OCI-LY7 (cell line): ENCODE results near the gene C20orf204.

Experiments used
- EZH2phosphoT487 ChIP-seq: fragments of 200-600 bp; sonication (generic); IDR thresholded peaks from 2 replicates; pipeline ENCODE4 v1.6.1; 2018; ENCODE audit warnings: low read depth, borderline replicate concordance, mild to moderate bottlenecking, mixed run types, antibody characterized with exemption, low read length, moderate library complexity, mixed read lengths
- TF ChIP-seq, protein P1 (sequence below): fragments of 200-600 bp; sonication (generic); conservative IDR thresholded peaks from 2 replicates; pipeline ENCODE4 v1.5.1; 2014; ENCODE audit warnings: mild to moderate bottlenecking, antibody characterized with exemption, low read length, moderate library complexity, mixed read lengths

DNA sequence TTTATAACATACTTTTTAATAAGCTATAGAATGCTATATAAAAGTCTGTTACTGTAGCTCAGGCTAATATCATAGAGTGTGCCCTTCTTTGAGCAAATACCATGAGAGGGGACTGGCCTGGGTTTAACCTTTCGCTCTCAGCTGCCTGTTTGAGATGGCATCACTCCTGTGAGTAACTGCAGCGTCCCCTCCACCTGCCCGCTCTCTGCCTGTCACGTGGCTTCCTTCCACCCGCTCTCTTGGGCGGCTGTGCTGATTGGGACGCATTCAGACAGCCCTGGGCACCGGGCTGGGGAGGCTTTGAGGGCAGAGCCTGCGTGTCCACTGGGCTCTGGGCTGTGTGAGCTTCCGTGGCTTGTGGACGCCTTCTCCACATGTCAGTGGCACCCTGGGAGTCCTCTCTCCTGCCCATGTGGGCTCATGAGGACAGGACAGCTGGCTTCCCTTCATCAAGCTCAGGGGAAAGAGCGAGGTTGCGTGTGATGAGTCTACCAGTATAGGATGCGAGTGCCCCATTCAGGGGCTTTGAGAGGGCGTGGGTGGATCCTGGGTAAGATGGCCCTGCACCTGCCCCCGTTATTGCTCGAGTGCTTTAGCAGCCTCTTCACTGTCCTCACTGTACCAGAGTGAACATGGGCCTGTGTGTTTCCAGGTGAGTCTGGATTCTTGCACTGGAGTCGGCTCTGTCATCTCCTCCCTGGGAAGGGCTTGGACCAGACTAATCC lies 10.7 kb upstream of the C20orf204 start:
- TF ChIP-seq, protein P1, sequence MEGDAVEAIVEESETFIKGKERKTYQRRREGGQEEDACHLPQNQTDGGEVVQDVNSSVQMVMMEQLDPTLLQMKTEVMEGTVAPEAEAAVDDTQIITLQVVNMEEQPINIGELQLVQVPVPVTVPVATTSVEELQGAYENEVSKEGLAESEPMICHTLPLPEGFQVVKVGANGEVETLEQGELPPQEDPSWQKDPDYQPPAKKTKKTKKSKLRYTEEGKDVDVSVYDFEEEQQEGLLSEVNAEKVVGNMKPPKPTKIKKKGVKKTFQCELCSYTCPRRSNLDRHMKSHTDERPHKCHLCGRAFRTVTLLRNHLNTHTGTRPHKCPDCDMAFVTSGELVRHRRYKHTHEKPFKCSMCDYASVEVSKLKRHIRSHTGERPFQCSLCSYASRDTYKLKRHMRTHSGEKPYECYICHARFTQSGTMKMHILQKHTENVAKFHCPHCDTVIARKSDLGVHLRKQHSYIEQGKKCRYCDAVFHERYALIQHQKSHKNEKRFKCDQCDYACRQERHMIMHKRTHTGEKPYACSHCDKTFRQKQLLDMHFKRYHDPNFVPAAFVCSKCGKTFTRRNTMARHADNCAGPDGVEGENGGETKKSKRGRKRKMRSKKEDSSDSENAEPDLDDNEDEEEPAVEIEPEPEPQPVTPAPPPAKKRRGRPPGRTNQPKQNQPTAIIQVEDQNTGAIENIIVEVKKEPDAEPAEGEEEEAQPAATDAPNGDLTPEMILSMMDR, result no peak
- no peak for TF ChIP-seq EZH2phosphoT487
